NCI-H2227 (cell line): ENCODE data around the gene FHOD3.

ENCODE experiments used
- DNase-seq: peaks from one replicate; lab custom pipeline; 2025; ENCODE audit not compliant: unreplicated experiment; lab: John Stamatoyannopoulos, UW

The FHOD3 gene

DNA sequence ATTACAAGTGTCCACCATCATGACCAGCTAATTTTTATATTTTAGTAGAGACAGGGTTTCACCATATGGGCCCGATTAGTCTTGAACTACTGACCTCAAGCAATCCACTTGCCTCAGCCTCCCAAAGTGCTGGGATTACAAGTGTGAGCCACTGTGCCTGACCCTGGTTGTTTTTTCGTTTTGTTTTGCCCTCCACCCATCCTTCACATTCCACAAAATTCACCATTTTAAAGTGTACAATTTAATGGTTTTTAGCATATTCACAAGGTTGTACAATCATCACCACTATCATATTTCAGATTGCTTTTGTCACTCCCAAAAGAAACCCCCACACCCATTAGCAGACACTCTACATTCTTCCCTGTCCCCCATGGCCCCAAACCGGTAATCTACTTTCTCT lies 316.3 kb downstream of the FHOD3 start:
- no peak for DNase-seq

DNA sequence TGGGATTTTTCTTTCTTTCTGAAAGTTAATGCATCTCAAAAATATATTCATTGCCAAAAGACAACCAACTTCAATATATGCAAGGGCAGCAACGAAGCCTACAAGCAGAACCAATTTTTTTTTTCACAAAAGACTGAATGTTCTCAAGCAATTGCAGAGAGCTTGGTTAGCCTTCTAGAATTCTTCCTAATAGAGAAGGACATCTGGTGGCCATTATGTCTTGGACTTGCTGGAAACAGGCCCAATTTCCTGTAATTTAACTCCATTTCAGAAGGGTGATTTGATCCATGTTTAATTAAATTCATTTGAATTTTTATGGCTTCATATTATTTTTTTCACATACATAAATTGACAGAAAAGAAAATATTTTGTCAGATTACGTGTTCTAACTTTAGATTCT lies 323.3 kb downstream of the FHOD3 start:
- DNase-seq, result no peak

DNA sequence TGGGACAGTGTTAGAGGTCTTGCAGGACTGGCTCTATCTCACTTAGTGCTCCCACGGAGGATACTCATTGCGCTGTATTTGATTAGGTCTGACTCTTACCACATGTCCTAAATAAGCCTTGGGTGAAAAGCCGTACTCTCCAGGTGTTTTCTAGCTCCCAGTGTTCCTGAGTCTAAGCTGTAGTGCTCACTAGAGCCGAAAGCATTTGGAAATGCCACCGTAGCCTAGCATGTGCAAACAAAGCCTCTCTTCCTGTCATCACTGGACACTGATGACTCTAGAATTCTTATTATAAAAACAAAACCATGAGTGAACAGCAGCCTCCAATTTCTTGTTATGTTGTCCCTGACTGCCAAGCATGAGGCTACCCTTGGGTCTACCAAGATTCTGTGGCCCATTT lies 325.1 kb downstream of the FHOD3 start:
- no peak for DNase-seq

DNA sequence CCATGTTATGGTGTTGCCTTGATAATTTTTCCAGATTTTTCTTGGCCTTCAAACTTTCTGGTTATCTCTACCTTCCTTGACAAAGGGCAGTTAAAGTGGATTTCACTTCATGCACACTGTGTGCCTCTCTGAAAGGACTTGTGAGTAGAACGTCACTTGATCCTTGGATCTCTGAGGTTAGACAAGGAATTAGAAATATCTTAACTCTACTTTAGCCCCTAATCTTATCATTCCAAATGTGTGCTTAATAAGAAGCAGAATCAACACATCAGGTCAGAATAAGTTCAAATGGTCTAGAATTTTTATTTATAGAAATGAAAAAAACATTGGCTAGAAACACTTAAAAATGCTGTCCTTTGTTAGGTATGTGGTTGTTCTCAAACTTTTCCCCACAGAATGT lies 325.6 kb downstream of the FHOD3 start:
- no peak for DNase-seq

DNA sequence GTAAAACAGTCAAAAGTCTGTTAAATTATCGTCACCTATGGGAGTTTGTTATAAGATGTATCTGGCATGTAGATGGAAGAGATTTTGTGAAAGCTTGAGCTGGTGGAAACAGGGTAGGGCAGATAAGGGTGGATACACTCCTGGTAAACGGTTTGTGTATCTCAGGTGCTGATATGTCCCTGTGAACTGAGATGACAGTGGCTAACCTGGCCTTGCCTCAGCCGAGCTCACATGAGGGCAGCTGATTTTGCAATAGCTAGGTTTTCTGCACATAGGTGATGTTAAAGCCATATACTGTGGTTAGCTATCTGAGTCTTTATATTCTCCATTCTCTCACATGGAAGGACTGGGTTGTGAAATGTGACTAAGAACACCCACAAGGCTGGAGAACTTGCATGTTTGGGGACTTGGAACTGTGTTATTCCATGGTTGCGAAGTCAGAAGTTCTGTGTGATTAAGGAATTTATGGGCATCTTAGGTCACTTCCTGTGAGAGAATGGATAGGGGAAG lies 326.2 kb downstream of the FHOD3 start:
- DNase-seq, result no peak

DNA sequence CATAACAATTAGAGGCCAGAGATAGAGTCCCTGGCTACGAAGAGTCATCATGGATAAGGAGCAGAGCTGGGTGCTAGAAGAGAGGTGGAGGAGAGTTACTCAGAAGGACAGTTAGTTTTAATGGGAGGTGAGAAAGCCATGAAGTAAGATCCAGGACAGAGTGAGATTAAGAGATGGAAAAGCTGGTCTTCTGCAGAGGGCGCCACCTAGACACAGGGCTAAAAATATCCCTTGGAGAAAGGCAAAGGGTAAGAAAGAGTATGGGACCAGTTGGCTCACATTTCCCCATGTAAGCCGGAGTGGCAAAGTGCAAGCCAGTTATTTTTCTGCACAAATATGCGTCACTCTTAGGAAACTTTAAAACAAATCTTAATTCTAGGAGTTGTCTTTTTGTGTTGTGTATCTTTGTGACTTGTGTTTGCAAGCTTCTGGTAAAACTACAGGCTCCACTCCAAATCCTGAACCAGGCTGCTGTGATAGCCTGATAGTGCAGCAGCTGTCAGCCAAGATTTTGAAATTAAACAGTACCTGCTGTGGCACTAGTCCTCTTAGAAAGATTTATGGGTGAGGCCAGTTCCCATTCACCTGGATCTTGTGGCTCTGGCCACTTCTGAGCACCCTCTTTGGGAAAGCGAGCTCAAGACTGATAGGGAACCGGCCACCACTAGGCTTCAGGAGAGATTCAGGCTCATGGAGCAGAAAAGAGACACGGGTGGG lies 327.1 kb downstream of the FHOD3 start:
- no peak for DNase-seq

DNA sequence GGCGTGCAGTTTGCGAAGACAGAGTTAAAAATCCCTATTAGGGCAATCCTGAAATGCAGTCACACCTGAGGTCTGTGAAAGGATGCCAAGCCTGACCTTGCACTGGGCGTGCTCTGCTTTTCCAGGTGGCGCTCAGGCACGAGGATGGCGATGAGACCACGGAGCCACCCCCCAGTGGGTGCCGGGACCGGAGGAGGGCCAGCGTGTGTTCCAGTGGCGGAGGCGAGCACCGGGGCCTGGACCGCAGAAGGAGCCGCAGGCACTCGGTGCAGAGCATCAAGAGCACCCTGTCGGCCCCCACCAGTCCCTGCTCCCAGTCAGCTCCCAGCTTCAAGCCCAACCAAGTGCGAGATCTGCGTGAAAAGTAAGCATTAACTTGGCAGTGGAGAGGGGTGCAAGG lies 327.9 kb downstream of the FHOD3 start:
- no peak for DNase-seq

DNA sequence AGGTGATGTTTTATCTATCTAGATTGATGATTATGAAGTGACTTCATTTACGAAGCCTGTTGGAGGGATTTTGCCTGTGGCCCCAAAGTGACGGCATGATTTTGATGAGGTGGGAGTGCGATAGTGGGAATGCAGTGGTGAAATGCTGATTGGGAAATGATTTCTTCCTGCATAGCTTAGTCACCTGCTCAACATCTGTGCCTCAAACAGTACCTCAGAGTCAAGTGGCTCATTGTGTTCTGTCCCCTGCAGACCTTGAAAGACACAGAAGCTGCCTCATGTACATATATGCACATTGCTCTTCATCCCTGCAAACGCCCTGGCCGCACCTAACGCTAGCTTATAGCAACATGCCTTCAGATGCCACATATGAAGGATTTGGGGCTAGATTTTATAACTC lies 330.1 kb downstream of the FHOD3 start:
- DNase-seq, result no peak

DNA sequence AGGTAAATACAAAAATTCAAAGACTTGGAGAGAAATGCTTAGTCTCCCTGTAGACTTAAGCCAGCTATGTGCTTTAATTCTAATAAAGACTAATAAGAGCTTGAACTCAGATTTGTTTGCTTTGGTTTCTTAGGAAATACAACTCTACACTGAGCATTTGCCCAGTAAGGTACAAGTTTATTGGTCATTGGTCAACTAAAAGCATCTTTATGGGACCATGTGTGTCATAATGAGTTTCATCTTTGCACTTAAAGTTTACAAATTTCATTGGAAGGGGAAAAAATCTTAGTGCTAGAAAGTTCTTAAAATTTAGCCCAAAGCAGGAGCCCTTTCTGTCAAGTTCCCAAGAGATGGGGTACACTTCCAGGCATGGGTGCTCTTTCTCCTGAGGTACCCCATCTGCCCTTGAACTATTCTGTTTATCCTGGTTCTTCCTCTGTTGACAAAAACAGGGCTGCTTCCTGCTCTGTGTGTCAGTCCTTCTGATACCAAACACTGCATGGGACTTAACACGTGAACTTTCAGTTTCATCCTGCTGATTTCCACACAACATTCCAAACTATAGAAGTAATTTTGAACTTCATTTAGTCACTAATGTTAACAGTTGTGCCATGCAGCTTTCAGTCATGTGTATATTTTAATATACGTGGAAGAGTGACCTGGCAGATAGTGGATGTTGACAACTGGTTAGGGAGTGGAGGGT lies 331.1 kb downstream of the FHOD3 start:
- DNase-seq, result no peak

DNA sequence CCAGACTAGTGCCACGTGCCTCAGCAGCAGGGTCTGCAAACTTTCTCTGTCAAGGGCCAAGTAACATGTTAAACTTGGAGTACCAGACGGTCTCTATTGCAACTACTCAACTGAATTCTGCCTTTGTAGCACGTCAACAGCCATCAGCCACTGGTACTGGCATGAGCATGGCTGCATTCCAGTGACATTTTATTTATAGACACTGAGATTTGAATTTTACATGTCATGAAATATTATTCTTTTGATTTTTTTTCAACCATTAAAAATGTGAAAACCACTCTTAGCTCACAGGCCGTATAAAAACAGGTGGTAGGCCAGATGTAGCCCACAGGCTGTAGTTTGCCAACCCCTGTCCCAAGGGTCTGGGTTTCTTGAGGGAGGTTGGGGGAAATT lies 331.6 kb downstream of the FHOD3 start:
- DNase-seq, result no peak

DNA sequence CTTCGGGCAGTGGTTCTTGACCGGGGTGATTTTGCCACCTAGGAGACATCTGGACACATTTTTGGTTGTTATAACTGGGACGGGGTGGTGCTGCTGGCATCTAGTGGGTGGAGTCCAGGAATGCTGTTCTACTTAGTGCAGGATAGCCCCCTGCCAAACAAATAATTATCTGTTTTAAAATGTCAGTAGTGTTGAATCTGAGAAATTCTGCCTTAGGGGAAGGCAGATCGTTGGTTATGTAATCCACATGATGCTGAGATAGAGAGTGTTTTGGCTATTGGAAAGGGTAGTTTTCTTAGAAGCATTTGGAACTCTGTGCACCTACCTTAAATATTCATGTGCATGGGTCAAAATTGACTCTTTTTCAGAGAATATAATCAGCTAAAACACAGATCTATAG lies 332.3 kb downstream of the FHOD3 start:
- no peak for DNase-seq

DNA sequence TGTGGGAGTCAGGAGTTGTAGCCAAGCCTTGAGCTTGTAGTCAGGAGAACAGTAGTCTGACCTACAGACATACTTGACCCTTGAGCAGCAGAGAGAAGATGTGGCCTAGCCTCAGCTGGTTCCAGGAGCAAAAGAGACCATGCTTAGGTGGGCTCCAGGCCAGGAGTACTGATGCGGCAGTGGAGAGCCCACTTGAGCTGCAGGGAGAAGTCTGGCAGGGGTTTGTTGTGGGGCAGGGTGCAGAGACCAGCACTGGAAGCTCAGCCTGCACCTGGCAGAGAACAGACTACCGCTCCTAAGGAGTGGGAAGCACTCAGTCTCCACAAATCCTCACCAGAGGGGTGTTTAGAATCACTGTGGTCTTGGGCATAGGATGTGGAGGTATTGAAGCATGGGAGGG lies 333.4 kb downstream of the FHOD3 start:
- no peak for DNase-seq

DNA sequence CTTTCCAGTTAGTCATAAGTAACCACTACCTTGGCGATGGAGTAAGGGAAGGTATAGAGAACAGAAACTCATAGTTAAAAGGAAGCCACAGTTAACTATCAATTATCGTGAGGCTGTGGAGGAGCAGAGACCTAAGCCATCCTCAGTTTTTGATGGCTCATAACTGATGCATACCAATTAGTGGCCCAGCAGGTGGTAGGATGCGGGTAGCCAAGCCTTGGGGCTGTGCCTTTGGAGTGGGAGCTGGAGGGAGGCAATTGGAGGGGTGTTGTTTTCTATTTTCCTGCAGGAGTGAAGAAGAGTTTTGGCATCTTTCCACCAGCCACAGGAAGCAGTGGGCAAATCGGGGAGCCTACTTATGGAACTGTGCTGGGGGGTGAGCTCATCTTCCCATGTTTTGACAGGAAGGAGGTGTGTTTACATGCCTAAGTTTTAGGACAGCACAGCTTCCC lies 336.5 kb downstream of the FHOD3 start:
- DNase-seq, result peak; percentile 46

DNA sequence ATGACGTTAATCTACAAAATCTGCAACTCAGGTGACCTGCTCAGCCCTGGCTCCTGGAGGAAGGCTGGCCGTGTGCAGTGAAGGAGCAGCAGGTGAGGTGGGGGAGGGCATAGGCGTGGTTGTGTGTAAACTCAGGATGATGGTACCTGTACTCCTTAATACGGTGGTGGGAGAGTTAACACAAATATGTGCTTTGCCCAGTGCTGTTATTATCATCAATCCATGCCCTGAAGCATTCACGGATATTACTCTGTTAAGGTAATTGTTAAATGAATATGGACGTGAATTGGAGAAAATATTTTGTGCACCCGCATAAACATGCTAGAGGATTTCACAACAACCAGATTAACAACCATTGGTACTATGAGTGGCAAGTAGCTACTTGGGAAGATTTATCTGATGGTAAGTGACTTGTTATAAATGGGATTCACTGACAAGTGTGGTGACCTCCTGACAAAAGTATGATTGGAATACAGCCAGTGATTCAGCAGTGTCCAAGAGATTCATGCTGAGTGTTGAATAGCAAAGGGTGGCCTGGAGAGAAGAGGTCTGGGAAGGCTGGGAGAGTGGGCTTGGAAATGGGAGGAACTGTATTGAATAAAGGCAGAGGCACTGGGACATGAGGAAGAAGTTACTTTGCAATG lies 337.2 kb downstream of the FHOD3 start:
- no peak for DNase-seq

DNA sequence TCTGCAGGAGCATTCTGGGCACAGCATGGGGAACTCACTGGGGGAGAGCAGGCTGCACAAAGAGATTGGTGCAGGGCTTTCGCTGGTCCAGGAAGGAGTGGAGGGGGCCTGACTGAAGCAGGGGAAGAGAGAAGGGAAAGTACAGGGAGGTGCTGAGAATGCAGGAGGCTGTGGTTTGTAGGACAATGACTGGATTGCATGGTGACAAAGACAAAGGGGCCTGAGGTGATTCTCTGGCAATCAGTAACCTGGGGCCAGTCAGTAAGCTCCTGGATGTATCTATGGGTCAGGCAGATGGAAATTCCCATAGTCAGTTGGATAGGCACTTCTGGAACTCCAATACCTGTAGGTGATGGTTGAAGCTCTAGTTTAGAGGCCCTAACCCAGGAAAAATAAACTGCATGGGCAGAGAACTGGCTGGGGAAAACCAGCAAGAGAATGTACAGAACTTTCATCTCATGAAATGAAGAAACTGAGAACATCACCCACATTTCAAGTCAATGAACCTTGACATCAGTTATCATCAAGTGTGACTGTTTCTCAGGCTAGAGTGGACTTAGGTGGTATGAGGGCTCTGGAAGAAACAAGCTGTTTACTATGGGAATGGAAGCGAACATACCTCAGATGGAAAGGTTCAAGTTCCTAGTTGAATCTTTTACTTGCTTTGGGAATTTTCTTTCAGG lies 338.0 kb downstream of the FHOD3 start:
- DNase-seq, result no peak

DNA sequence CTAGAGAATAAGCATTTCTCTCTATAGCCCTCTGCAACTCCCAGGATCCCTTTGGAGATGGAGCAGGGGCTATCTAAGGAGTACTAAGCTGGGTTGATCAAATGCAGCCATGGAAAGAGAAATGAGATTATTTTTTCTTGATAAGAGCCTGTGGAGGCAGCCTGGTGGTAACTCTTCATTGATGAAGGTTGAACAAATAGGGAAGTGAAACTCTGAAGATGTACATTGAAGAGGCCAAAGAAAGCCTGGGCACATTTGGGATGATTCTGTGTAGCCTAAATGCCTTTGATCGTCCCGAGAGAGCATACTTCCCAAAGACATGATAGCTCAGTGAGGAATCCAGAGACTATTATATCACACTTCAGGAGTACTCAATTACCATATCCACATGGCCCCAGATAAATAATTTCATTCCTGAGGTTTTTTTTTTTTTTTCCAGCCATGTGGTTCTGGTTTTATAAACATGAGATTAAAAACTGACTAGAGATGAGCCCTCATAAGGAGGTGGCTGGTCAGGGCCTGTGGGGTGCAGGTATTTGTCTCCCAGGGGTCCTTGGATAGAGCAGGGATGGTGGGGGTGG lies 338.8 kb downstream of the FHOD3 start:
- DNase-seq, result no peak

DNA sequence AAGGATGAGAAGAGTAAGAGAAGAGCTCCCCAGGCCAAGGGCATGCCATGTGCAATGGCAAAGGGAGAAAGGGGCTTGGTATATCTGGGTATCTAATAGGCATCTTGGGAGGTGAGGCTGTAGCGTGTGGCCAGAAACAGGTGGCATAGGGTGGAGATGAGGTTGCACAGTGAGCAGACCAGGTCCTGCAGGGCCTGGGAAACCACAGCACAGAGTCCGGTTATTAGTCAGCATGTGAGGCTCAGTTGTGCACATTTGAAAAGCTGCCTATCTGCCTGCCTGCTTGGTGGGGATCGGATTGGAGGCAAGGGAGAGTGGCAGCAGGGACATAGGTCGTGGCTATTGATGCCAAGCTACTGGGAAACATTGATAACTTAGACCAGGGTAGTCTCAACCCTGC lies 340.7 kb downstream of the FHOD3 start:
- DNase-seq, result no peak

DNA sequence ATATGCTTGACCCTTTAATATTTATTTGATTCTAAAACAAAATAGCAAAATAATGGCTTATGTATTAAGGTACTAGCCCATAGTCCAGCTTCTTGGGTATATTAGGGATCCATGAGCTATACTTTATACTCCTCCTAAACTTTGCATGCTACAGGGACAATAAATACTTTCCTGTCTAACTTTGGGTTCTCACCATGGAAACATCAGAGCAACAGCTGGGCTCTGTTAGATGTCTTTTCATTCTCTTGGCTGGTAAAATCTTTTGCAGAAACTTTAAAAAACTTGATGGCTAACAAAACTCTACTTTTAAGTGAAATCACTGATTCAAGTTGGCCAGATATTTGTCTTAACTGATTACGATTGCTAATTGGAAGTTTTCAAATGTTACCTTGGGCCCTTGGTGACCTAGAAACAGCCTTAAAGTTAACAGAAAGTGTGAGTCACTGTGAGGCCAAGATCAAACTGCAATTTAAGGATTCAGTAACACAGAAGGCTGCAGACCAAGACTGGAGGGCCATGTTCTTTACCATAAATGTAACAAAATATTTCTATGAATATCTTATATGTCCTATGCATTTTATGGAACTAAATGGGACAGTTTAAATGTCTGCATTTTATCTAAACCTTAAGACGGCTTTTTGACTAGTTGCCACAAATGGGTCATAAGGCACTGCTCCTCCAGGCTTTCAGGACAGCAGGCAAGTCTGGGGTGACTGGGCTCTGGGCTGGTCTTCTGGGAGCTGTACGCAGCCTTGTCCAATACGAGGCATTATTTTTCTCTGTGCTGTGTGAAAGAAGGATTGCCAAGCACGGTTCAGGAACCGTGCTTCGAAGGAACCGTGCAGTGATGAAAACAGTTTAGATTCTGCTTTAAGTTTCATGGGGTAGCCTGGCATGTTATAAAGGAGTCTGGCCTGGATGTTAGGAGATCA lies 342.8 kb downstream of the FHOD3 start:
- DNase-seq, result no peak

DNA sequence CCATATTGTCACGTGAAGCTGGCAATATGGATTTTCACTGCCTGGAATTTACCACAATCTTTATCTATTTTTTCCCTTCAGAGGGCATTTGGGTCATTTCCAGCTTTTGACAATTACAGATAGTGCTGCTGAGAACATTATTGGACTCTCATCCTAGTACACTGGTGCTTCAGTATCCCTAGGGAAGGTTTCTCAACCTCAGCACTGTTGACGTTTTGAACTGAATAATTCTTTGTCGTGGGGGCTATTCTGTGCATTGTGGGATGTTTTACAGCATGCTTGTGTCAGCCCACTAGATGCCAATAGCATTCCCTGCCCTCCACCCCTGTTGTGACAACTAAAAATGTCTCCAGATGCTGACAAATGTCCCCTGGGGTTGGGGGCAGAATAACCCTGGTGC lies 345.5 kb downstream of the FHOD3 start:
- no peak for DNase-seq

DNA sequence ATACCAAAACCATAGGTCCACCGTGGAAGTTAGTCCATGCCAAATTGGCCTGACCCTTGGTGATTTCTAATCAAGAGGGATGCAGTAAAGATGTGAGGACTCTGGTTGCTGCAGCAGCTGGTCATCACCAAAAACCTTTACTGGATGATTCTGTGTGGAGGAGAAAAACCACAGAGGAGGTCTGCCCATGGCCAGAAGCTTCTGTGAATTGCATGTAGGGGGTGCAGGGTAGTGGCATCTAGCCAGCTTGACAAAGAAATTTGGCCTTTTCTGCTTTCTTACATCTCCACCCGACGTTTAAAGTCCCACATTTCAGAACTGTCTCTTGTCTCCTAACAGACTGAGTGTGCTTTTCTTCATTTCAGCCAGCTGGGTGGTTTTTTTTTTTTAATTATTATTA lies 351.3 kb downstream of the FHOD3 start:
- no peak for DNase-seq
